ENCODE data around the gene KYNU.

KYNU gene

DNA sequence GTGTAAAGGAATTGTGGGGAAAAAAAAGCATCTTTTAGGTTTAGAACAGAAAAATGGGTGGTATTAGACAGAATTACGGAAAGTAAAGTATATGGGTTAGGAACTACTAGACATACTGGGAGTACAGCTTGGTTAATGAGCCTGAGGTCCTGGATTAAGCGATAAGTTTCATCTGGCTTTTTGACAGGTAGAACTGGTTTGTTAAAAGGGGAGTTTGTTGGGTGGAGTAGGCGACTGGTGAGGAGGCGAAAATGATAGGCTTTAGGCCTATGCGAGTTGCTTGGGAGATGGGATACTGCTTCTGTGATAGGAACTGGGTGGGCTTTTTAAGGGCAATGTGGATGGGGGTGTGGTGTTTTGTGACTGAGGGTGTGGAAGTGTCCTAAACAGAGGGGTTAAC, 56.5 kb downstream of the KYNU start:
- Histone ChIP-seq H3K4me1 (ENCODE audit: control extremely low read depth in 1 of 4, control insufficient read depth in 4 of 4, insufficient read depth in 4 of 4, low read length in 3 of 4) (peaks cover 0 to 3% (median 0%) of the 10 kb centered on the region in 4 experiments), H3K27ac (ENCODE audit: insufficient read depth in 1 of 2, low read depth in 1 of 2, low read length in 2 of 2, poor library complexity in 1 of 2, severe bottlenecking in 2 of 2) (no peak overlapping the region), H3K4me3 (ENCODE audit: control insufficient read depth in 1 of 7, extremely low read depth in 1 of 7, insufficient read depth in 4 of 7, low read depth in 2 of 7, low read length in 6 of 7) (no peak overlapping the region), H3K36me3 (ENCODE audit: control insufficient read depth in 4 of 4, insufficient read depth in 4 of 4, low read length in 3 of 4) (no peaks in the 10 kb centered on the region), H3K27me3 (replicated peaks in 2 of 5; ENCODE audit: control insufficient read depth in 4 of 5, insufficient read depth in 5 of 5, low read length in 4 of 5) (no peaks in the 10 kb centered on the region), H3K9me3 (ENCODE audit: control extremely low read depth in 1 of 5, control insufficient read depth in 4 of 5, insufficient read depth in 2 of 5, low read depth in 1 of 5, low read length in 4 of 5) (peaks cover 0 to 2% (median 0%) of the 10 kb centered on the region in 5 experiments)
- no peak for DNase-seq
- ChIA-PET CTCF (no interaction called here), POLR2A (no interaction called here)
- 100% methylated on average over 2 of the region's 5 CpGs for WGBS (ENCODE audit: insufficient coverage)

DNA sequence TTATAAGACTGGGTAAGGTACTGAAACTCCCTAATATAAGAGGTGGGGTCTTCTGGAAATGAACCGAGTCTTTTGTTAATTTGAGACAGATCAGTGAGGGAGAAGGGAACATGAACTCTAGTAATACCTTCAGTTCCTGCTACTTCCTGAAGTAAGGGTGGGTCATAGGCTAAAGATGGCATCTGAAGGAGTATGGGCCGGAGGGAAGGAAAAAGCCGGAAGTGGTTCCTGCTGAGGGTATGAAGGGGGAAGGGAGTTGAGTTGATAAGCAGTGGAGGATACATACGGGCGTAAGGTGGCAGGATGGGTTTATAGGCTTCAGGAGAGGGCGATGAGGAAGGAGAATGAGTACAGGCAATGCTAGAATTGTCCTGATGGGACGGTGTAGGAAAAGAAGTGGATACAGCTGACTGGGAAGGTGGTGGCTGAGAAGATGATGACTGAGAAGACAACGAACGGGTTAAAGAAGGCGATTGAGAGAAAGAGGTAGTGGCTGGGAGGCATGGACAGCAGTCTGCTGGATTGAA, 58.2 kb downstream of the KYNU start:
- 97% methylated on average over 9 of the region's 10 CpGs for WGBS (ENCODE audit: insufficient coverage)
- Histone ChIP-seq H3K9me3 (ENCODE audit: control extremely low read depth in 1 of 5, control insufficient read depth in 4 of 5, insufficient read depth in 2 of 5, low read depth in 1 of 5, low read length in 4 of 5) (no peaks in the 10 kb centered on the region), H3K27me3 (replicated peaks in 2 of 5; ENCODE audit: control insufficient read depth in 4 of 5, insufficient read depth in 5 of 5, low read length in 4 of 5) (no peaks in the 10 kb centered on the region), H3K4me1 (ENCODE audit: control extremely low read depth in 1 of 4, control insufficient read depth in 4 of 4, insufficient read depth in 4 of 4, low read length in 3 of 4) (peaks cover 0 to 3% (median 0%) of the 10 kb centered on the region in 4 experiments), H3K27ac (ENCODE audit: insufficient read depth in 1 of 2, low read depth in 1 of 2, low read length in 2 of 2, poor library complexity in 1 of 2, severe bottlenecking in 2 of 2) (no peak overlapping the region), H3K36me3 (ENCODE audit: control insufficient read depth in 4 of 4, insufficient read depth in 4 of 4, low read length in 3 of 4) (no peaks in the 10 kb centered on the region), H3K4me3 (ENCODE audit: control insufficient read depth in 1 of 7, extremely low read depth in 1 of 7, insufficient read depth in 4 of 7, low read depth in 2 of 7, low read length in 6 of 7) (no peak overlapping the region)
- DNase-seq, result no peak
- ChIA-PET CTCF (no interaction called here), POLR2A (no interaction called here)

DNA sequence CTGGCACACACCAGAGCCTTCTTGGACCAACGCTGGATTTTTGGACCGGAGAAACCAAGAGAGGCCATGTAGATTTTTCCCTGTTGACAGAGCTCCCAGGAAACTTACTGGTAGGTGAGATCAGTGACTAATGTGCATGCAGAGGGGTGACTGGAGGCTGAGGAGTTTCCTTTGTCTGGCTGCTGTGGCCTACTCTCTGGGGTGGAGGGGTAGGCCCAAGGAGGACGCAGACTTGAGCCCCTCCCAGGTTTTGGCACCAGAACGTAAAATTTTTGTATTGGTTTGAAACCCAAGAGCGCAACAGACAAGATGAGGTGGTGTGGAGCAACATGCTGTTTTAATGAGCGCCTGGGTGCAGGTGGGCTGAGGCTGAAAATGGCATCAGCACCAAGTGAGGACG, 59.2 kb downstream of the KYNU start:
- 85% methylated on average over 7 of the region's 7 CpGs for whole genome bisulfite sequencing (ENCODE audit: insufficient coverage)
- Histone ChIP-seq H3K36me3 (ENCODE audit: control insufficient read depth in 4 of 4, insufficient read depth in 4 of 4, low read length in 3 of 4) (no peaks in the 10 kb centered on the region), H3K4me3 (ENCODE audit: control insufficient read depth in 1 of 7, extremely low read depth in 1 of 7, insufficient read depth in 4 of 7, low read depth in 2 of 7, low read length in 6 of 7) (no peak overlapping the region), H3K4me1 (ENCODE audit: control extremely low read depth in 1 of 4, control insufficient read depth in 4 of 4, insufficient read depth in 4 of 4, low read length in 3 of 4) (peaks cover 0 to 3% (median 0%) of the 10 kb centered on the region in 4 experiments), H3K27ac (ENCODE audit: insufficient read depth in 1 of 2, low read depth in 1 of 2, low read length in 2 of 2, poor library complexity in 1 of 2, severe bottlenecking in 2 of 2) (no peak overlapping the region), H3K27me3 (replicated peaks in 2 of 5; ENCODE audit: control insufficient read depth in 4 of 5, insufficient read depth in 5 of 5, low read length in 4 of 5) (no peaks in the 10 kb centered on the region), H3K9me3 (ENCODE audit: control extremely low read depth in 1 of 5, control insufficient read depth in 4 of 5, insufficient read depth in 2 of 5, low read depth in 1 of 5, low read length in 4 of 5) (no peaks in the 10 kb centered on the region)
- ChIA-PET POLR2A (no interaction called here), CTCF (no interaction called here)
- no peak for DNase-seq

DNA sequence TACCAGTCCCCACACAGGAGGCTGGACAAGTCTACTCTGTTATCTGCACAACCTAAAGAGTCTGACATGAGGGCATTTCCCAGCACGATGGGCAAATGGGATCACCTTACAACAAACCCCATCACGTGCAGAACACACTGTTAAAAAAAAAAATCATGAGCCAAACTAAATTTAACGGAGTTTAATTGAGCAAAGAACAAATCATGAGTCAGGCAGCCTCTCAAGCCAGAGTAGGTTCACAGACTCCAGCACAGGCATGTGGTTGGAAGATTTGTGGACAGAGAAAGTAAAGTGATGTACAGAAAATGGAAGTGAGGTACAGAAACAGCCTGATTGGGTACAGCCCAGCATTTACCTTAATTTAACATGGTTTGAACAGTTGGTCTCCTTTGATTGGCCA, 59.9 kb downstream of the KYNU start:
- POLR2A ChIA-PET, result no interaction called here
- Histone ChIP-seq H3K4me3 (ENCODE audit: control insufficient read depth in 1 of 7, extremely low read depth in 1 of 7, insufficient read depth in 4 of 7, low read depth in 2 of 7, low read length in 6 of 7) (no peak overlapping the region), H3K36me3 (ENCODE audit: control insufficient read depth in 4 of 4, insufficient read depth in 4 of 4, low read length in 3 of 4) (no peaks in the 10 kb centered on the region), H3K27ac (ENCODE audit: insufficient read depth in 1 of 2, low read depth in 1 of 2, low read length in 2 of 2, poor library complexity in 1 of 2, severe bottlenecking in 2 of 2) (no peak overlapping the region), H3K27me3 (replicated peaks in 2 of 5; ENCODE audit: control insufficient read depth in 4 of 5, insufficient read depth in 5 of 5, low read length in 4 of 5) (no peaks in the 10 kb centered on the region), H3K9me3 (ENCODE audit: control extremely low read depth in 1 of 5, control insufficient read depth in 4 of 5, insufficient read depth in 2 of 5, low read depth in 1 of 5, low read length in 4 of 5) (no peaks in the 10 kb centered on the region), H3K4me1 (ENCODE audit: control extremely low read depth in 1 of 4, control insufficient read depth in 4 of 4, insufficient read depth in 4 of 4, low read length in 3 of 4) (peaks cover 0 to 3% (median 0%) of the 10 kb centered on the region in 4 experiments)
- WGBS (ENCODE audit: insufficient coverage), result 100% methylated on average over 3 of the region's 3 CpGs
- DNase-seq, result no peak
- CTCF ChIA-PET, result no interaction called here

DNA sequence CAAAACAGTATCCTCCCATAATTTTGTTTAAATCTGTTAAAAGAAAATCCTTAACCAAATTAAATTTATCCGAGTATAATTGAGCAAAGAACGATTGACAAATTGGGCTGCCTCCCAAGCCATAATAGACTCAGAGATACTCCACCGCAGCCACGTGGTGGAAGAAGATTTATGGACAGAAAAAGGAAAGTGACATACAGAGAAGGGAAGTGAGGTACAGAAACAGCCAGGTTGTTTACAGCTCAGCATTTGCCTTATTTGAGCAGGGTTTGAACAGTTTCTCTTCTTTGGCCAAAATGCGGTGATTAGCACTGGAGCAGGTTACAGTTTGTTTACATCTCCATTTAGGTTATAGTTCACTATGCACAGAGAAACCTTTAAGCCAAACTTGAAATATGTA, 60.8 kb downstream of the KYNU start:
- POLR2A ChIA-PET, result no interaction called here
- H3K4me1 ChIP-seq (ENCODE audit: control extremely low read depth in 1 of 4, control insufficient read depth in 4 of 4, insufficient read depth in 4 of 4, low read length in 3 of 4), result peaks cover 0 to 3% (median 0%) of the 10 kb centered on the region in 4 experiments
- H3K9me3 ChIP-seq (ENCODE audit: control extremely low read depth in 1 of 5, control insufficient read depth in 4 of 5, insufficient read depth in 2 of 5, low read depth in 1 of 5, low read length in 4 of 5), result peaks cover 0 to 3% (median 0%) of the 10 kb centered on the region in 5 experiments
- H3K4me3 ChIP-seq (ENCODE audit: control insufficient read depth in 1 of 7, extremely low read depth in 1 of 7, insufficient read depth in 4 of 7, low read depth in 2 of 7, low read length in 6 of 7), result no peak overlapping the region
- 72% methylated on average over 2 of the region's 5 CpGs for WGBS (ENCODE audit: insufficient coverage)
- DNase-seq, result no peak
- CTCF ChIA-PET, result no interaction called here
- no peaks in the 10 kb centered on the region for H3K36me3 ChIP-seq (ENCODE audit: control insufficient read depth in 4 of 4, insufficient read depth in 4 of 4, low read length in 3 of 4)
- no peaks in the 10 kb centered on the region for H3K27me3 ChIP-seq (replicated peaks in 2 of 5; ENCODE audit: control insufficient read depth in 4 of 5, insufficient read depth in 5 of 5, low read length in 4 of 5)
- H3K27ac ChIP-seq (ENCODE audit: insufficient read depth in 1 of 2, low read depth in 1 of 2, low read length in 2 of 2, poor library complexity in 1 of 2, severe bottlenecking in 2 of 2), result no peak overlapping the region

DNA sequence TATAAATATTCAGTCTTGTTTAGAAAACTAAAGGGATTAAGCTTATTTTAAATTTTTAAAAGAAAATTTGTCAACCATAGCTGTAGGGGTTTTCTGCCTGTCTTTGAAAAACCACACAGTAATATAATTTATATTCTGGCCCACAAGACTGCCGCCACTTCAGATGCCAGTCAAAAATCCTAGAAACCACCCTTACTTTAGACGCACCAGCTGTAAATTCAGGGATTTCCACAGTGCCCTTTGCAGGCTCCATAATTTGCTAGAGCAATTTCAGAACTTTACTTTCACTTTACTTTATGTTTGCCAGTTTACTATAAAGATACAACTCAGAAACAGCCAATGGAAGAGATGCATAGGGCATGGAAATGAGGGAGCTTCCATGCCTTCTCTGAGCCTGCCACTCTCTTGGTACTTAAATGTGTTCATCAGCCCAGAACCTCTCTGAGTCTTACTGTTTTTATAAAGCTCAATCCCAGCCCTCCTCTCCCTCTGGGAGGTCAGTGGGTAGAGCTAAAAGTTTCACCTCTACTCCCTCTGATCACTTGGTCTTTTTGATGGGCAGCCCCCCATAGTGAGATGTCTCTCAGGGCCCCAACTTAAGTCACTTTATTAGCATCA, 63.3 kb downstream of the KYNU start:
- POLR2A ChIA-PET, result no interaction called here
- CTCF ChIA-PET, result interaction anchor here (1.2 kb wide), 1 partner anchor 14 kb away, joined by 3 read pairs; no protein-coding TSS in a partner anchor
- peak overlapping the region in 1 of 2 experiments; percentile 34 for H3K27ac ChIP-seq (ENCODE audit: insufficient read depth in 1 of 2, low read depth in 1 of 2, low read length in 2 of 2, poor library complexity in 1 of 2, severe bottlenecking in 2 of 2)
- H3K27me3 ChIP-seq (replicated peaks in 2 of 5; ENCODE audit: control insufficient read depth in 4 of 5, insufficient read depth in 5 of 5, low read length in 4 of 5), result no peaks in the 10 kb centered on the region
- peak overlapping the region in 1 of 7 experiments; percentile 42 for H3K4me3 ChIP-seq (ENCODE audit: control insufficient read depth in 1 of 7, extremely low read depth in 1 of 7, insufficient read depth in 4 of 7, low read depth in 2 of 7, low read length in 6 of 7)
- 0% methylated on average over 2 of the region's 2 CpGs for WGBS (ENCODE audit: insufficient coverage)
- peaks cover 0 to 3% (median 0%) of the 10 kb centered on the region in 4 experiments for H3K4me1 ChIP-seq (ENCODE audit: control extremely low read depth in 1 of 4, control insufficient read depth in 4 of 4, insufficient read depth in 4 of 4, low read length in 3 of 4)
- peaks cover 0 to 3% (median 0%) of the 10 kb centered on the region in 5 experiments for H3K9me3 ChIP-seq (ENCODE audit: control extremely low read depth in 1 of 5, control insufficient read depth in 4 of 5, insufficient read depth in 2 of 5, low read depth in 1 of 5, low read length in 4 of 5)
- DNase-seq, result peak in 2 of 3 donors; percentile 33 to 54
- H3K36me3 ChIP-seq (ENCODE audit: control insufficient read depth in 4 of 4, insufficient read depth in 4 of 4, low read length in 3 of 4), result no peaks in the 10 kb centered on the region

DNA sequence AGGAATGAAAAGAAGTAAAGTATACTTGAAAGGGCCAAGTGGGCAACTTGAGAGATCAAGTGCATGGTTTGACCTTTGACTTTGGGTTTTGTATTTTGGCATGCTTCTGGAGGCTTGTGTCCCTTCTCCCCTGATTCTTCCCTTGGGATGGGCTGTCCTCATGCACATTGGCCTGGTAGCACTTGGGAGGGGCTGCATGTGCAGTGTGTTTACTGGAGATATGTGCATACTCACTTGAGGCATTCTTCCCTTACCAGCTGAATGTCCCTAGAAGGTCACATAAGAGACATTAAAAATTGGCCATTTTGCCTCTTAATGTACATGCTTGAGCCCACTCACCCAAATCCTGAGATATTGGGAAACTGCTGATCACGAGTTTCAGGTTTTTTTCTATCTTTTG, 65.2 kb downstream of the KYNU start:
- POLR2A ChIA-PET, result no interaction called here

More for the DNA sequence above, 65.2 kb downstream of the KYNU start:
- peaks cover 0 to 3% (median 0%) of the 10 kb centered on the region in 4 experiments for H3K4me1 ChIP-seq (ENCODE audit: control extremely low read depth in 1 of 4, control insufficient read depth in 4 of 4, insufficient read depth in 4 of 4, low read length in 3 of 4)
- no peak for DNase-seq
- no peak overlapping the region for H3K27ac ChIP-seq (ENCODE audit: insufficient read depth in 1 of 2, low read depth in 1 of 2, low read length in 2 of 2, poor library complexity in 1 of 2, severe bottlenecking in 2 of 2)
- no peaks in the 10 kb centered on the region for H3K36me3 ChIP-seq (ENCODE audit: control insufficient read depth in 4 of 4, insufficient read depth in 4 of 4, low read length in 3 of 4)
- no CpG with 5 or more reads among the region's 1 CpG for WGBS (ENCODE audit: insufficient coverage)
- H3K4me3 ChIP-seq (ENCODE audit: control insufficient read depth in 1 of 7, extremely low read depth in 1 of 7, insufficient read depth in 4 of 7, low read depth in 2 of 7, low read length in 6 of 7), result no peak overlapping the region
- H3K27me3 ChIP-seq (replicated peaks in 2 of 5; ENCODE audit: control insufficient read depth in 4 of 5, insufficient read depth in 5 of 5, low read length in 4 of 5), result no peaks in the 10 kb centered on the region
- H3K9me3 ChIP-seq (ENCODE audit: control extremely low read depth in 1 of 5, control insufficient read depth in 4 of 5, insufficient read depth in 2 of 5, low read depth in 1 of 5, low read length in 4 of 5), result peaks cover 0 to 3% (median 0%) of the 10 kb centered on the region in 5 experiments
- CTCF ChIA-PET, result no interaction called here
